HEK293 (cell line): ENCODE measurements around the gene BTD.
A peak's percentile ranks its signal among the peaks of the same experiment; 100 is the strongest.

Experiments used
- CTCF ChIA-PET: fragments of 350-600 bp; formaldehyde crosslinking; extraction: SDS; loops from one replicate; lab custom pipeline; 2021; ENCODE audit warnings: antibody characterized with exemption; lab: Yijun Ruan, JAX
- POLR2A ChIA-PET: fragments of 300-600 bp; formaldehyde crosslinking; extraction: SDS; loops from one replicate; lab custom pipeline; 2020; ENCODE audit warnings: antibody characterized with exemption, inconsistent platforms; lab: Yijun Ruan, JAX
- H3K27ac ChIP-seq: fragments of 200-500 bp; sonication (Bioruptor generic); 2 replicates; pipeline ENCODE4 v1.5.1; 2014; ENCODE audit warnings: low read depth, low read length, control low read depth, inconsistent platforms; ENCODE audit errors: extremely low read depth
- H3K36me3 ChIP-seq, 2 experiments: fragments of 200-500 bp in 1 of 2; sonication (Bioruptor generic) in 1 of 2; 1 replicate in 1 of 2; 2 replicates in 1 of 2; pipeline ENCODE4 v1.5.1; 2014 to 2017; ENCODE audit warnings: inconsistent platforms in 2 of 2, low read length in 2 of 2; ENCODE audit not compliant: control insufficient read depth in 2 of 2, insufficient read depth in 1 of 2
- H3K4me1 ChIP-seq: fragments of 200-500 bp; sonication (Bioruptor generic); 2 replicates; pipeline ENCODE4 v1.5.1; 2014; ENCODE audit warnings: mild to moderate bottlenecking, low read length, inconsistent platforms; ENCODE audit not compliant: control insufficient read depth, insufficient read depth
- H3K4me3 ChIP-seq: 2 replicates; pipeline ENCODE4 v1.5.1; 2011; ENCODE audit warnings: low read depth, mild to moderate bottlenecking, control low read depth, low read length, moderate library complexity
- H3K9me3 ChIP-seq: fragments of 200-500 bp; sonication (Bioruptor generic); 2 replicates; pipeline ENCODE4 v1.5.1; 2014; ENCODE audit warnings: low read depth, low read length, inconsistent platforms; ENCODE audit not compliant: control insufficient read depth, insufficient read depth
- BCL11B ChIP-seq: fragments of 450-650 bp; formaldehyde crosslinking; IDR thresholded peaks from 2 replicates; pipeline ENCODE4 v1.5.1; 2016; ENCODE audit warnings: low read depth, missing biosample characterization, missing genetic modification characterization
- SCRT1 ChIP-seq: fragments of 450-650 bp; formaldehyde crosslinking; IDR thresholded peaks from 2 replicates; pipeline ENCODE4 v1.5.1; 2016; ENCODE audit warnings: missing biosample characterization, missing genetic modification characterization, borderline replicate concordance
- SCRT2 ChIP-seq: fragments of 450-650 bp; formaldehyde crosslinking; IDR thresholded peaks from 2 replicates; pipeline ENCODE4 v1.5.1; 2016; ENCODE audit warnings: missing biosample characterization, missing genetic modification characterization
- SETDB1 ChIP-seq: IDR thresholded peaks from one replicate; pipeline ENCODE4 v1.6.1; 2017; ENCODE audit warnings: mild to moderate bottlenecking, low read length, moderate library complexity, mixed read lengths; ENCODE audit not compliant: insufficient read length
- SP2 ChIP-seq: fragments of 450-650 bp; formaldehyde crosslinking; IDR thresholded peaks from 2 replicates; pipeline ENCODE4 v1.5.1; 2016; ENCODE audit warnings: missing biosample characterization, missing genetic modification characterization
- YY1 ChIP-seq: fragments of 450-650 bp; formaldehyde crosslinking; IDR thresholded peaks from 2 replicates; pipeline ENCODE4 v1.5.1; 2018; ENCODE audit warnings: missing biosample characterization, missing genetic modification characterization
- ZBTB17 ChIP-seq: fragments of 450-650 bp; formaldehyde crosslinking; IDR thresholded peaks from 2 replicates; pipeline ENCODE4 v1.5.1; 2016; ENCODE audit warnings: missing biosample characterization, missing genetic modification characterization
- ZFP69B ChIP-seq: fragments of 450-650 bp; formaldehyde crosslinking; IDR thresholded peaks from 2 replicates; pipeline ENCODE4 v1.5.1; 2016; ENCODE audit warnings: missing biosample characterization, missing genetic modification characterization
- ZNF175 ChIP-seq: fragments of 450-650 bp; formaldehyde crosslinking; IDR thresholded peaks from 2 replicates; pipeline ENCODE4 v1.5.1; 2016; ENCODE audit warnings: missing biosample characterization, missing genetic modification characterization
- ZNF184 ChIP-seq: fragments of 450-650 bp; IDR thresholded peaks from 2 replicates; pipeline ENCODE4 v1.5.1; 2018; ENCODE audit warnings: missing biosample characterization, mild to moderate bottlenecking, missing genetic modification characterization
- ZNF19 ChIP-seq: fragments of 450-650 bp; formaldehyde crosslinking; IDR thresholded peaks from 2 replicates; pipeline ENCODE4; 2016; ENCODE audit warnings: missing biosample characterization, missing genetic modification characterization, low read depth
- ZNF221 ChIP-seq: fragments of 450-650 bp; formaldehyde crosslinking; IDR thresholded peaks from 2 replicates; pipeline ENCODE4 v1.5.1; 2017; ENCODE audit warnings: missing biosample characterization, missing genetic modification characterization, borderline replicate concordance
- ZNF350 ChIP-seq: fragments of 450-650 bp; formaldehyde crosslinking; IDR thresholded peaks from 2 replicates; pipeline ENCODE4 v1.5.0; 2017; ENCODE audit warnings: missing biosample characterization, mild to moderate bottlenecking, missing genetic modification characterization
- ZNF37A ChIP-seq: fragments of 450-650 bp; IDR thresholded peaks from 2 replicates; pipeline ENCODE4 v1.5.1; 2018; ENCODE audit warnings: missing biosample characterization, missing genetic modification characterization
- ZNF501 ChIP-seq: fragments of 450-650 bp; formaldehyde crosslinking; IDR thresholded peaks from 2 replicates; pipeline ENCODE4 v1.5.1; 2016; ENCODE audit warnings: missing biosample characterization, missing genetic modification characterization
- ZNF529 ChIP-seq: fragments of 450-650 bp; formaldehyde crosslinking; IDR thresholded peaks from 2 replicates; pipeline ENCODE4 v1.5.1; 2017; ENCODE audit warnings: missing genetic modification characterization, missing biosample characterization; ENCODE audit not compliant: insufficient replicate concordance
- ZNF561 ChIP-seq: fragments of 450-650 bp; IDR thresholded peaks from 2 replicates; pipeline ENCODE4 v1.5.1; 2018; ENCODE audit warnings: missing biosample characterization, missing genetic modification characterization, borderline replicate concordance
- ZNF585B ChIP-seq: fragments of 450-650 bp; formaldehyde crosslinking; IDR thresholded peaks from 2 replicates; pipeline ENCODE4 v1.5.1; 2016; ENCODE audit warnings: missing biosample characterization, missing genetic modification characterization
- ZNF623 ChIP-seq: fragments of 450-650 bp; formaldehyde crosslinking; IDR thresholded peaks from 2 replicates; pipeline ENCODE4 v1.5.1; 2016; ENCODE audit warnings: missing biosample characterization, missing genetic modification characterization
- ZNF670 ChIP-seq: fragments of 450-650 bp; formaldehyde crosslinking; IDR thresholded peaks from 2 replicates; pipeline ENCODE4 v1.5.1; 2016; ENCODE audit warnings: missing biosample characterization, missing genetic modification characterization, low read depth
- ZNF776 ChIP-seq: fragments of 450-650 bp; formaldehyde crosslinking; IDR thresholded peaks from 2 replicates; pipeline ENCODE4 v1.5.0; 2017; ENCODE audit warnings: missing biosample characterization, missing genetic modification characterization, borderline replicate concordance
- TF ChIP-seq, protein P1 (sequence below): fragments of 450-650 bp; formaldehyde crosslinking; IDR thresholded peaks from 2 replicates; pipeline ENCODE4 v1.5.1; 2016; ENCODE audit warnings: missing biosample characterization, missing genetic modification characterization, low read depth
- TF ChIP-seq, protein P2 (sequence below): fragments of 450-650 bp; formaldehyde crosslinking; conservative IDR thresholded peaks from 2 replicates; pipeline ENCODE4 v1.5.1; 2016; ENCODE audit warnings: low read depth, missing biosample characterization, missing genetic modification characterization
- TF ChIP-seq, protein P3 (sequence below): fragments of 450-650 bp; formaldehyde crosslinking; IDR thresholded peaks from 2 replicates; pipeline ENCODE4 v1.5.1; 2016; ENCODE audit warnings: missing biosample characterization, missing genetic modification characterization
- TF ChIP-seq, protein P4 (sequence below): fragments of 450-650 bp; formaldehyde crosslinking; IDR thresholded peaks from 2 replicates; pipeline ENCODE4 v1.5.1; 2016; ENCODE audit warnings: missing biosample characterization, missing genetic modification characterization
- TF ChIP-seq, protein P5 (sequence below): fragments of 450-650 bp; formaldehyde crosslinking; IDR thresholded peaks from 2 replicates; pipeline ENCODE4 v1.5.1; 2016; ENCODE audit warnings: missing biosample characterization, missing genetic modification characterization

Gene BTD

DNA sequence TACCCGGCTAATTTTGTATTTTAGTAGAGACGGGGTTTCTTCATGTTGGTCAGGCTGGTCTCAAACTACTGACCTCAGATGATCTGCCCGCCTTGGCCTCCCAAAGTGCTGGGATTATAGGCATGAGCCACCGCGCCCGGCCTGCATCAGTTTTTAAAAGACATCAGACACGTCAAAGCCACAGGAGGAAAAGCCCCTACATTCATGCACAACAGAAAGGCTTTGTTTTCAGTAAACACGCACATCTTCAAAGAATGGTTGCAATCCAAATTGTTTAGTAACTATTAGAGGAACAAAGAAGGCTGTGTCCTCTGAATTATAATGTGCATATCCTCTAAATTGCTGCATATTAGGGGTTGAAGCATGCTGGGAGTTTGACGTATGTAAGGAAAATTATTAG, 53.3 kb downstream of the BTD start:
- H3K36me3 ChIP-seq: no peaks in the 10 kb centered on the region
- ChIA-PET CTCF (no interaction called here), POLR2A (no interaction called here)
- H3K27ac ChIP-seq: no peak overlapping the region
- TF ChIP-seq ZNF184 (tag by site-specific recombination) (no peak), ZNF221 (tag by site-specific recombination) (no peak), ZNF776 (tag by site-specific recombination) (no peak), ZNF501 (no peak), ZNF561 (tag by site-specific recombination) (no peak), ZNF37A (tag by site-specific recombination) (no peak), ZNF19 (tag by site-specific recombination) (no peak), ZNF529 (tag by site-specific recombination) (no peak), ZNF670 (no peak), SCRT1 (tag by site-specific recombination) (no peak), SP2 (tag by site-specific recombination) (no peak), ZNF623 (tag by site-specific recombination) (no peak), ZNF175 (tag by site-specific recombination) (no peak), YY1 (tag by site-specific recombination) (no peak), SCRT2 (tag by site-specific recombination) (no peak), ZFP69B (tag by site-specific recombination) (no peak)
- TF ChIP-seq, protein P1, sequence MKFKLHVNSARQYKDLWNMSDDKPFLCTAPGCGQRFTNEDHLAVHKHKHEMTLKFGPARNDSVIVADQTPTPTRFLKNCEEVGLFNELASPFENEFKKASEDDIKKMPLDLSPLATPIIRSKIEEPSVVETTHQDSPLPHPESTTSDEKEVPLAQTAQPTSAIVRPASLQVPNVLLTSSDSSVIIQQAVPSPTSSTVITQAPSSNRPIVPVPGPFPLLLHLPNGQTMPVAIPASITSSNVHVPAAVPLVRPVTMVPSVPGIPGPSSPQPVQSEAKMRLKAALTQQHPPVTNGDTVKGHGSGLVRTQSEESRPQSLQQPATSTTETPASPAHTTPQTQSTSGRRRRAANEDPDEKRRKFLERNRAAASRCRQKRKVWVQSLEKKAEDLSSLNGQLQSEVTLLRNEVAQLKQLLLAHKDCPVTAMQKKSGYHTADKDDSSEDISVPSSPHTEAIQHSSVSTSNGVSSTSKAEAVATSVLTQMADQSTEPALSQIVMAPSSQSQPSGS (tag by site-specific recombination): no peak
- TF ChIP-seq, protein P2, sequence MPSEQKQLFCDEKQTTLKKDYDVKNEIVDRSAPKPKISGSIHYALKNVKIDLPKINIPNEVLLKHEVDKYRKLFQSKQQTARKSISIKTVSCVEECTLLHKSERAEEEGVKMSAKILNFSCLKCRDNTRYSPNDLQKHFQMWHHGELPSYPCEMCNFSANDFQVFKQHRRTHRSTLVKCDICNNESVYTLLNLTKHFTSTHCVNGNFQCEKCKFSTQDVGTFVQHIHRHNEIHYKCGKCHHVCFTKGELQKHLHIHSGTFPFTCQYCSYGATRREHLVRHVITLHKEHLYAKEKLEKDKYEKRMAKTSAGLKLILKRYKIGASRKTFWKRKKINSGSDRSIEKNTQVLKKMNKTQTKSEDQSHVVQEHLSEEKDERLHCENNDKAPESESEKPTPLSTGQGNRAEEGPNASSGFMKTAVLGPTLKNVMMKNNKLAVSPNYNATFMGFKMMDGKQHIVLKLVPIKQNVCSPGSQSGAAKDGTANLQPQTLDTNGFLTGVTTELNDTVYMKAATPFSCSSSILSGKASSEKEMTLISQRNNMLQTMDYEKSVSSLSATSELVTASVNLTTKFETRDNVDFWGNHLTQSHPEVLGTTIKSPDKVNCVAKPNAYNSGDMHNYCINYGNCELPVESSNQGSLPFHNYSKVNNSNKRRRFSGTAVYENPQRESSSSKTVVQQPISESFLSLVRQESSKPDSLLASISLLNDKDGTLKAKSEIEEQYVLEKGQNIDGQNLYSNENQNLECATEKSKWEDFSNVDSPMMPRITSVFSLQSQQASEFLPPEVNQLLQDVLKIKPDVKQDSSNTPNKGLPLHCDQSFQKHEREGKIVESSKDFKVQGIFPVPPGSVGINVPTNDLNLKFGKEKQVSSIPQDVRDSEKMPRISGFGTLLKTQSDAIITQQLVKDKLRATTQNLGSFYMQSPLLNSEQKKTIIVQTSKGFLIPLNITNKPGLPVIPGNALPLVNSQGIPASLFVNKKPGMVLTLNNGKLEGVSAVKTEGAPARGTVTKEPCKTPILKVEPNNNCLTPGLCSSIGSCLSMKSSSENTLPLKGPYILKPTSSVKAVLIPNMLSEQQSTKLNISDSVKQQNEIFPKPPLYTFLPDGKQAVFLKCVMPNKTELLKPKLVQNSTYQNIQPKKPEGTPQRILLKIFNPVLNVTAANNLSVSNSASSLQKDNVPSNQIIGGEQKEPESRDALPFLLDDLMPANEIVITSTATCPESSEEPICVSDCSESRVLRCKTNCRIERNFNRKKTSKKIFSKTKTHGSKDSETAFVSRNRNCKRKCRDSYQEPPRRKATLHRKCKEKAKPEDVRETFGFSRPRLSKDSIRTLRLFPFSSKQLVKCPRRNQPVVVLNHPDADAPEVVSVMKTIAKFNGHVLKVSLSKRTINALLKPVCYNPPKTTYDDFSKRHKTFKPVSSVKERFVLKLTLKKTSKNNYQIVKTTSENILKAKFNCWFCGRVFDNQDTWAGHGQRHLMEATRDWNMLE (tag by site-specific recombination): no peak
- TF ChIP-seq, protein P3, sequence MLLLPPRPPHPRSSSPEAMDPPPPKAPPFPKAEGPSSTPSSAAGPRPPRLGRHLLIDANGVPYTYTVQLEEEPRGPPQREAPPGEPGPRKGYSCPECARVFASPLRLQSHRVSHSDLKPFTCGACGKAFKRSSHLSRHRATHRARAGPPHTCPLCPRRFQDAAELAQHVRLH: no peak
- no peaks in the 10 kb centered on the region for H3K4me1 ChIP-seq
- H3K4me3 ChIP-seq: no peak overlapping the region
- H3K9me3 ChIP-seq: no peaks in the 10 kb centered on the region

DNA sequence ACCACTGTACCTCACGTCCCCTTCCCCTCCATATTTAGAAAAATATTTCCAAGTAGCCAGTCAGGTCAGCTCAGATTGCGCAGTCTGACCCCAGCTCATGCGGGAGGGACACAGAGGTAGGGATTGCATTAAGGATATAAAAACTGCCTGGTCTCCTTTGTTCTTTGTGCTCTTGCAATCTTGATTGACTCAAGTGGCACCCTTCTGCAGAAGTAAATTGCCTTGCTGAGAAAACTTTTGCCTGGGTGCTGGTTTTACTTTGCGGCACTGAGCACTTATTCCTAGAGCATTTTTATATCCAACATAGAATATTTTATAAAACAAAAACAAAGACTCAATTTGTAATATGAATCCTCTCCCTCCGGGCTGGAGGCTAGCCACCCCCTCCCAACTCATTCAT, 54.8 kb downstream of the BTD start:
- no peak overlapping the region for H3K27ac ChIP-seq
- no peak overlapping the region for H3K4me3 ChIP-seq
- POLR2A ChIA-PET: no interaction called here
- no peaks in the 10 kb centered on the region for H3K9me3 ChIP-seq
- H3K36me3 ChIP-seq: no peaks in the 10 kb centered on the region
- H3K4me1 ChIP-seq: no peaks in the 10 kb centered on the region
- CTCF ChIA-PET: no interaction called here
- TF ChIP-seq ZBTB17 (tag by site-specific recombination): no peak
- TF ChIP-seq, protein P4, sequence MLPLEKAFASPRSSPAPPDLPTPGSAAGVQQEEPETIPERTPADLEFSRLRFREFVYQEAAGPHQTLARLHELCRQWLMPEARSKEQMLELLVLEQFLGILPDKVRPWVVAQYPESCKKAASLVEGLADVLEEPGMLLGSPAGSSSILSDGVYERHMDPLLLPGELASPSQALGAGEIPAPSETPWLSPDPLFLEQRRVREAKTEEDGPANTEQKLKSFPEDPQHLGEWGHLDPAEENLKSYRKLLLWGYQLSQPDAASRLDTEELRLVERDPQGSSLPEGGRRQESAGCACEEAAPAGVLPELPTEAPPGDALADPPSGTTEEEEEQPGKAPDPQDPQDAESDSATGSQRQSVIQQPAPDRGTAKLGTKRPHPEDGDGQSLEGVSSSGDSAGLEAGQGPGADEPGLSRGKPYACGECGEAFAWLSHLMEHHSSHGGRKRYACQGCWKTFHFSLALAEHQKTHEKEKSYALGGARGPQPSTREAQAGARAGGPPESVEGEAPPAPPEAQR (tag by site-specific recombination): no peak
- no peak for TF ChIP-seq BCL11B (tag by site-specific recombination)
- no peak for TF ChIP-seq ZNF350 (tag by site-specific recombination)
- TF ChIP-seq ZNF585B: no peak
- peak; percentile 96 for TF ChIP-seq SETDB1
- TF ChIP-seq, protein P5, sequence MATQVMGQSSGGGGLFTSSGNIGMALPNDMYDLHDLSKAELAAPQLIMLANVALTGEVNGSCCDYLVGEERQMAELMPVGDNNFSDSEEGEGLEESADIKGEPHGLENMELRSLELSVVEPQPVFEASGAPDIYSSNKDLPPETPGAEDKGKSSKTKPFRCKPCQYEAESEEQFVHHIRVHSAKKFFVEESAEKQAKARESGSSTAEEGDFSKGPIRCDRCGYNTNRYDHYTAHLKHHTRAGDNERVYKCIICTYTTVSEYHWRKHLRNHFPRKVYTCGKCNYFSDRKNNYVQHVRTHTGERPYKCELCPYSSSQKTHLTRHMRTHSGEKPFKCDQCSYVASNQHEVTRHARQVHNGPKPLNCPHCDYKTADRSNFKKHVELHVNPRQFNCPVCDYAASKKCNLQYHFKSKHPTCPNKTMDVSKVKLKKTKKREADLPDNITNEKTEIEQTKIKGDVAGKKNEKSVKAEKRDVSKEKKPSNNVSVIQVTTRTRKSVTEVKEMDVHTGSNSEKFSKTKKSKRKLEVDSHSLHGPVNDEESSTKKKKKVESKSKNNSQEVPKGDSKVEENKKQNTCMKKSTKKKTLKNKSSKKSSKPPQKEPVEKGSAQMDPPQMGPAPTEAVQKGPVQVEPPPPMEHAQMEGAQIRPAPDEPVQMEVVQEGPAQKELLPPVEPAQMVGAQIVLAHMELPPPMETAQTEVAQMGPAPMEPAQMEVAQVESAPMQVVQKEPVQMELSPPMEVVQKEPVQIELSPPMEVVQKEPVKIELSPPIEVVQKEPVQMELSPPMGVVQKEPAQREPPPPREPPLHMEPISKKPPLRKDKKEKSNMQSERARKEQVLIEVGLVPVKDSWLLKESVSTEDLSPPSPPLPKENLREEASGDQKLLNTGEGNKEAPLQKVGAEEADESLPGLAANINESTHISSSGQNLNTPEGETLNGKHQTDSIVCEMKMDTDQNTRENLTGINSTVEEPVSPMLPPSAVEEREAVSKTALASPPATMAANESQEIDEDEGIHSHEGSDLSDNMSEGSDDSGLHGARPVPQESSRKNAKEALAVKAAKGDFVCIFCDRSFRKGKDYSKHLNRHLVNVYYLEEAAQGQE: no peak
